ENCODE results near the gene SBF2. TPM values are rescaled to one million over a fixed set of nuclear protein-coding genes. Genes with fewer than 3 reads are reported as not detected.

The SBF2 gene
- total RNA-seq, 3 donors from 2014 or later (not counting 1 experiment from before 2014, with no cell fraction given): 25.2 to 26.9 (median 26.3) TPM

DNA sequence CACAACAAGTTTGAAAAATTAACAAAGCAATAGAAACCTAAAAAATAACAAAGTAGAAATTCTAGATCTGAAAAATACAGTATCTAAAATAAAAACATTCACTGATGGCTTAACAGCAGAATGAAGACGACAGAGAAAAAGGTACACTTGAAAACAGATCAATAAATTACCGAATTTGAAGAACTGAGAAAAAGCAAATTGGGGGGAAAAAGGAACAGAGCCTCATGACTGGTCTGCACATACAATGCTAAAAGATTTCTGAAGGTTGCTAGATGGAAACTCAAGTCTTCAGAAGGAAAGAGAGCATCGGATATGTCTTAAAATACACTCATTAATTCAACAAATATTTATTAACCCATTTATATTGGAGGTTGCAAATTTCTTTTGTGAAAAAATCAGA is 71.6 kb downstream of the SBF2 start:
- no peaks in the 10 kb centered on the region for H3K27me3 ChIP-seq (ENCODE audit: control insufficient read depth, insufficient read depth, low read length)
- no peaks in the 10 kb centered on the region for H3K4me1 ChIP-seq (ENCODE audit: control insufficient read depth, insufficient read depth, low read length)
- Mint-ChIP-seq H3K27ac (no peak overlapping the region), H3K36me3 (no peaks in the 10 kb centered on the region), H3K4me3 (no peak overlapping the region), H3K27me3 (ENCODE audit: low read depth in 2 of 2) (no peaks in the 10 kb centered on the region), H3K9me3 (no peaks in the 10 kb centered on the region), H3K4me1 (no peaks in the 10 kb centered on the region)
- H3K36me3 ChIP-seq (ENCODE audit: control insufficient read depth, insufficient read depth, low read length): no peaks in the 10 kb centered on the region
- no peak for ATAC-seq
- no peak overlapping the region for H3K4me3 ChIP-seq (ENCODE audit: low read length)
- WGBS (ENCODE audit: insufficient coverage): 100% methylated on average over 2 of the region's 3 CpGs
- H3K27ac ChIP-seq (ENCODE audit: low read length): no peak overlapping the region
- no peak for DNase-seq
- intact Hi-C loops (cut with micrococcal nuclease): no loop called here
- H3K9me3 ChIP-seq (ENCODE audit: control insufficient read depth, insufficient read depth, low read length): no peaks in the 10 kb centered on the region
- TF ChIP-seq, protein P1, sequence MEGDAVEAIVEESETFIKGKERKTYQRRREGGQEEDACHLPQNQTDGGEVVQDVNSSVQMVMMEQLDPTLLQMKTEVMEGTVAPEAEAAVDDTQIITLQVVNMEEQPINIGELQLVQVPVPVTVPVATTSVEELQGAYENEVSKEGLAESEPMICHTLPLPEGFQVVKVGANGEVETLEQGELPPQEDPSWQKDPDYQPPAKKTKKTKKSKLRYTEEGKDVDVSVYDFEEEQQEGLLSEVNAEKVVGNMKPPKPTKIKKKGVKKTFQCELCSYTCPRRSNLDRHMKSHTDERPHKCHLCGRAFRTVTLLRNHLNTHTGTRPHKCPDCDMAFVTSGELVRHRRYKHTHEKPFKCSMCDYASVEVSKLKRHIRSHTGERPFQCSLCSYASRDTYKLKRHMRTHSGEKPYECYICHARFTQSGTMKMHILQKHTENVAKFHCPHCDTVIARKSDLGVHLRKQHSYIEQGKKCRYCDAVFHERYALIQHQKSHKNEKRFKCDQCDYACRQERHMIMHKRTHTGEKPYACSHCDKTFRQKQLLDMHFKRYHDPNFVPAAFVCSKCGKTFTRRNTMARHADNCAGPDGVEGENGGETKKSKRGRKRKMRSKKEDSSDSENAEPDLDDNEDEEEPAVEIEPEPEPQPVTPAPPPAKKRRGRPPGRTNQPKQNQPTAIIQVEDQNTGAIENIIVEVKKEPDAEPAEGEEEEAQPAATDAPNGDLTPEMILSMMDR (IDR thresholded peaks at IDR 0.05): no peak

DNA sequence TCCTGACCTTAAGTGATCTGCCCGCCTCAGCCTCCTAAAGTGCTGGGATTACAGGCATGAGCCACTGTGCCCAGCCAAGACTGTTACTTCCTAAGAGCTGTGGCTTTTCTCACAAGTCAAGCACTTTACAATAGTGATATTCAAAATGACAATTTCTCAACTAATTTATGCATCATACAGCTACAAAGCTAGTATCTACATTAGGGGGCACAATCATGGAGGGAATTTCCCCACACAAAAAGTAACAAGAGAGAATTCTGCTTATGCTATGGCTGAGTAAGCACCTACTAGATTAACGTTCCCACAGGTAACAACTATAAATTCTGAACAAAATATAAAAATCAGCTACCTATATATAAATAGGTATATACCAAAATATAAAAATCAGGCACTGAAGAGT is 72.7 kb downstream of the SBF2 start:
- Histone ChIP-seq H3K27me3 (ENCODE audit: control insufficient read depth, insufficient read depth, low read length) (no peaks in the 10 kb centered on the region), H3K36me3 (ENCODE audit: control insufficient read depth, insufficient read depth, low read length) (no peaks in the 10 kb centered on the region), H3K4me3 (ENCODE audit: low read length) (no peak overlapping the region), H3K4me1 (ENCODE audit: control insufficient read depth, insufficient read depth, low read length) (no peaks in the 10 kb centered on the region), H3K9me3 (ENCODE audit: control insufficient read depth, insufficient read depth, low read length) (no peaks in the 10 kb centered on the region), H3K27ac (ENCODE audit: low read length) (no peak overlapping the region)
- DNase-seq (no peak), ATAC-seq (no peak)
- TF ChIP-seq, protein P1 (IDR thresholded peaks at IDR 0.05): no peak
- Mint-ChIP-seq H3K4me3 (no peak overlapping the region), H3K9me3 (no peaks in the 10 kb centered on the region), H3K27me3 (ENCODE audit: low read depth in 2 of 2) (no peaks in the 10 kb centered on the region), H3K4me1 (no peaks in the 10 kb centered on the region), H3K36me3 (no peaks in the 10 kb centered on the region), H3K27ac (no peak overlapping the region)
- intact Hi-C loops (cut with micrococcal nuclease): no loop called here
- 85% methylated on average over 1 of the region's 2 CpGs for WGBS (ENCODE audit: insufficient coverage)

DNA sequence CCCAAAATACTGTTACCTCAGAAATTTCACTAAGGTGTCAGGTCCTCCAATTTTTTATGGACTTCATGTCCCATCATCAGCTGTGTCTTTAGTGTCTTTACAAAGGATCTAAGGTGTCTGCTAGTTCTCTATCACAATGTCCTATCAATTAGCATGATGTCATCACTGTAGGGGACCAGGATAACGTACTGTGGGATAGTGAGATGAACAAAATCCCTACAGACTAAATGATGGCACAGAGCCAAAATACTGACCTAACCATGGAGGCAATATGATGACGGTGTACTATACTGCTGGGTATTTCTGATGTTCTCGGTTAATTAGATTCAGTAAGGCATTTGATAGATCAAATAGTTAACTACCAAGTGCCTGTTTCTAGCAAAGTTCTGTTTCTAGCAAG is 82.5 kb downstream of the SBF2 start:
- Mint-ChIP-seq H3K4me1 (no peaks in the 10 kb centered on the region), H3K36me3 (no peaks in the 10 kb centered on the region), H3K9me3 (no peaks in the 10 kb centered on the region), H3K27ac (no peak overlapping the region), H3K4me3 (no peak overlapping the region), H3K27me3 (ENCODE audit: low read depth in 2 of 2) (no peaks in the 10 kb centered on the region)
- Histone ChIP-seq H3K36me3 (ENCODE audit: control insufficient read depth, insufficient read depth, low read length) (no peaks in the 10 kb centered on the region), H3K27ac (ENCODE audit: low read length) (no peak overlapping the region), H3K9me3 (ENCODE audit: control insufficient read depth, insufficient read depth, low read length) (no peaks in the 10 kb centered on the region), H3K4me3 (ENCODE audit: low read length) (no peak overlapping the region), H3K27me3 (ENCODE audit: control insufficient read depth, insufficient read depth, low read length) (no peaks in the 10 kb centered on the region), H3K4me1 (ENCODE audit: control insufficient read depth, insufficient read depth, low read length) (no peaks in the 10 kb centered on the region)
- 89% methylated on average over 2 of the region's 3 CpGs for WGBS (ENCODE audit: insufficient coverage)
- DNase-seq: no peak
- TF ChIP-seq, protein P1 (IDR thresholded peaks at IDR 0.05): no peak
- no peak for ATAC-seq
- intact Hi-C loops (cut with micrococcal nuclease): no loop called here

DNA sequence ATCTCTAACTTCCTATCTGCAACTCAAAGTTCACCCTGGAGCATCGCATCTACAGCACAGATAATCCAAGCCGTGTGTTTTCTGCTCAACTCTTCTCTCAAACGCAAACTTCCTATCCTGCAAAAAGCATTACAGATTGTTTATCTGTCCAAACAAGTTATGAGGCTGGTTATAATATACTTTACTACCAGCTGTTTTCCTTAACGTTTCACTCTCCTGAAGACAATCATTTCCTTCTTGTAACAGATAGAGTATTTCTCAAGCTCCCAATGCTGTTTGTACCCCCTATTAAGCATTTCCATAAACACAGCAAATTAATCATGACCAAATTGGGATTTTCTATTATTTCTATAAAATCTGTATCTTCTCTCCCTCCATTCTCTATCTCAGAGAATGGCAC is 84.7 kb downstream of the SBF2 start:
- H3K4me3 Mint-ChIP-seq: no peak overlapping the region
- Histone ChIP-seq H3K27ac (ENCODE audit: low read length) (no peak overlapping the region), H3K36me3 (ENCODE audit: control insufficient read depth, insufficient read depth, low read length) (no peaks in the 10 kb centered on the region), H3K27me3 (ENCODE audit: control insufficient read depth, insufficient read depth, low read length) (no peaks in the 10 kb centered on the region), H3K4me1 (ENCODE audit: control insufficient read depth, insufficient read depth, low read length) (no peaks in the 10 kb centered on the region), H3K9me3 (ENCODE audit: control insufficient read depth, insufficient read depth, low read length) (no peaks in the 10 kb centered on the region), H3K4me3 (ENCODE audit: low read length) (no peak overlapping the region)
- H3K9me3 Mint-ChIP-seq: no peaks in the 10 kb centered on the region
- TF ChIP-seq, protein P1 (IDR thresholded peaks at IDR 0.05): no peak
- DNase-seq: no peak
- H3K36me3 Mint-ChIP-seq: no peaks in the 10 kb centered on the region
- H3K27ac Mint-ChIP-seq: no peak overlapping the region
- H3K4me1 Mint-ChIP-seq: no peaks in the 10 kb centered on the region
- H3K27me3 Mint-ChIP-seq (ENCODE audit: low read depth in 2 of 2): no peaks in the 10 kb centered on the region
- intact Hi-C loops (cut with micrococcal nuclease): loop anchor here (5.0 kb wide), 1 partner anchor 528 kb away; no protein-coding TSS in a partner anchor
- 87% methylated on average over 3 of the region's 4 CpGs for WGBS (ENCODE audit: insufficient coverage)
- ATAC-seq: no peak

All from natural killer cell (primary cell).